BE2C (cell line): Measurements from ENCODE around the gene TNNI2.

Source experiments
- DNase-seq: peaks from one replicate; pipeline ENCODE4 v3.0.0-alpha.2; 2020
- H3K27me3 ChIP-seq: fragments of 250-450 bp; sonication (Bioruptor Pico); 2 replicates; pipeline ENCODE4 v1.5.1; 2020; ENCODE audit warnings: mild to moderate bottlenecking
- H3K36me3 ChIP-seq: fragments of 250-450 bp; sonication (Bioruptor Pico); 2 replicates; pipeline ENCODE4 v1.5.1; 2020; ENCODE audit warnings: mild to moderate bottlenecking
- H3K4me1 ChIP-seq: fragments of 250-450 bp; sonication (Bioruptor Pico); 2 replicates; pipeline ENCODE4 v1.5.1; 2020
- H3K4me3 ChIP-seq: 2 replicates; pipeline ENCODE4 v1.5.1; 2011; ENCODE audit warnings: low read depth, low read length
- H3K9me3 ChIP-seq: fragments of 250-450 bp; sonication (Bioruptor Pico); 2 replicates; pipeline ENCODE4 v1.5.1; 2020
- TF ChIP-seq, protein P1 (sequence below): IDR thresholded peaks from 2 replicates; pipeline ENCODE4 v1.5.1; 2012; ENCODE audit warnings: mild to moderate bottlenecking, low read depth, low read length

Gene TNNI2

DNA sequence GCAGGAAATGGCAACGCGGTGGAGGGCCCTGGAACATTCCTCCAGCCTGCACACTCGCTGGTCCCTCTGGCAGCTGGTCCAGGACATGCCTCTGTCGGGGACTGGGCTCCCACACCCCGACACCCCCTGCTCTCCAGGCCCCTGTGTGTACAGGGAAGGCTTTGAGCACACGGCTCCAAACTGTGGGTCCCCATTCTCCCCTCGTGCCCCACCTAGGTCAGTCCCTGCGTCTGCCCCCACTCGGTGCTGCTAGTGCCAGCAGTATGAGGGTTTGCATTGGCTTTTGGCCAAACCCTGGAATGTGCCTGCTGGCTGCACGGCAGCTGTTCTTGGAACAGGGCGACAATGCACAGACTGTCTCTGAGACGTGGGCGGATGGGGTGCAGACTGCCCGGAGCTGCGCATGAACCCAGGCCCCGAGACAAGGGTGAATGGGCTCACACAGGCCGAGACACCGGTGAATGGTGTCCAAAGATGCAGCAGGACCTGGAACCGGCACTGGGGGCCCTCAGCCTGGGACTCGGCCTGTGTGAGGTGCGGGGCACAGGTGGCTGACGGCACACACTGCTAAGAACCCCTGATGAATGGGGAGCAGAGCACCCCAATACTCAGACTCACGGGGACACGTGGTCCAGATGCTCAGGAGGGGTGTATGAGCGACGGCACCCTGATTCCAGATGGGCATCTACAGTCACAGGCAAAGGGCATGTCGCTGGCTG, 11.5 kb upstream of the TNNI2 start:
- Histone ChIP-seq H3K9me3 (no peaks in the 10 kb centered on the region), H3K27me3 (no peaks in the 10 kb centered on the region; the same call in 1 of the 2 replicates), H3K36me3 (no peaks in the 10 kb centered on the region), H3K4me1 (peaks cover 10% of the 10 kb centered on the region), H3K4me3 (no peak overlapping the region)
- peak; percentile 73 for DNase-seq
- TF ChIP-seq, protein P1, sequence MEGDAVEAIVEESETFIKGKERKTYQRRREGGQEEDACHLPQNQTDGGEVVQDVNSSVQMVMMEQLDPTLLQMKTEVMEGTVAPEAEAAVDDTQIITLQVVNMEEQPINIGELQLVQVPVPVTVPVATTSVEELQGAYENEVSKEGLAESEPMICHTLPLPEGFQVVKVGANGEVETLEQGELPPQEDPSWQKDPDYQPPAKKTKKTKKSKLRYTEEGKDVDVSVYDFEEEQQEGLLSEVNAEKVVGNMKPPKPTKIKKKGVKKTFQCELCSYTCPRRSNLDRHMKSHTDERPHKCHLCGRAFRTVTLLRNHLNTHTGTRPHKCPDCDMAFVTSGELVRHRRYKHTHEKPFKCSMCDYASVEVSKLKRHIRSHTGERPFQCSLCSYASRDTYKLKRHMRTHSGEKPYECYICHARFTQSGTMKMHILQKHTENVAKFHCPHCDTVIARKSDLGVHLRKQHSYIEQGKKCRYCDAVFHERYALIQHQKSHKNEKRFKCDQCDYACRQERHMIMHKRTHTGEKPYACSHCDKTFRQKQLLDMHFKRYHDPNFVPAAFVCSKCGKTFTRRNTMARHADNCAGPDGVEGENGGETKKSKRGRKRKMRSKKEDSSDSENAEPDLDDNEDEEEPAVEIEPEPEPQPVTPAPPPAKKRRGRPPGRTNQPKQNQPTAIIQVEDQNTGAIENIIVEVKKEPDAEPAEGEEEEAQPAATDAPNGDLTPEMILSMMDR: no peak

DNA sequence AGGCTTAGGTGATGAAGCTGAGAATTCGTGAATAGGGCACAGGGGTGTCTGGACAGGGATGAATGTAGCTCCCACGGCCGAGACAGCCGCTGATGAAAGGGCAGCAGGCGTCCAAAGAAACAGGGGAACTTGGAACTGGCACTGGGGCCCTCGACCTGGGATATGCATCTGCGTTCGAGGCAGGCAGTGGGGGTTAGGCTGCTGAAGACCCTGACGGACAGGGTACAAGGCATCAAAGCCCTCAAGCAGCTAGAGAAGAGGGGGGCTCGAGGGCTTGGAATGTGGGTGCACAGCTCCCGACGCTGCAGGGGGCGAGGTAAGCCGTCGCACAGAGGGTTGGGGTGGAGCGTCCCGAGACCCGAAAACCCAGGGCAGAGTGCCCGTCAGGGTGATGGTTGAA, 10.8 kb upstream of the TNNI2 start:
- no peak for DNase-seq
- Histone ChIP-seq H3K9me3 (no peaks in the 10 kb centered on the region), H3K36me3 (no peaks in the 10 kb centered on the region), H3K4me3 (no peak overlapping the region), H3K27me3 (no peaks in the 10 kb centered on the region; the same call in 1 of the 2 replicates), H3K4me1 (peaks cover 10% of the 10 kb centered on the region)
- TF ChIP-seq, protein P1: no peak

DNA sequence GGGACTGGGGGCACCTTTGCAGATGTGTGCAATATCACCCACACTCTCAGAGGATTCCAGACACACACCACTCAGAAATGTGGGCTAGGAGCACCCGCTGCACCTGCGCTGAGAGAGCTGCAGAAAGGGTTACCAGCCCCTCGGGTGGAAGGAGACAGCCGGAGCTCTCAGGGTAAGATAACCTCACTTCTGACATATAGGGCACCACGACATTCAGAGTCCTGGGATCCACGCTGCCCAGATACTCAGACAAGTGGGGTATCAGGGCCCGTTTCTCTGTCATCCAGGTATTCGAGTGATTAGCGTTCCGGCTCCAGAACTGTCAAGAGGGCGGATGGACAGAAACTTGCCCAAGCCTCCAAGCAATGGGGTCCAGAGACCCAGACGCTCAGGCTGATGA, 10.2 kb upstream of the TNNI2 start:
- Histone ChIP-seq H3K4me1 (peaks cover 10% of the 10 kb centered on the region), H3K4me3 (no peak overlapping the region), H3K9me3 (no peaks in the 10 kb centered on the region), H3K36me3 (no peaks in the 10 kb centered on the region), H3K27me3 (no peaks in the 10 kb centered on the region; the same call in 1 of the 2 replicates)
- DNase-seq: no peak
- TF ChIP-seq, protein P1: no peak

DNA sequence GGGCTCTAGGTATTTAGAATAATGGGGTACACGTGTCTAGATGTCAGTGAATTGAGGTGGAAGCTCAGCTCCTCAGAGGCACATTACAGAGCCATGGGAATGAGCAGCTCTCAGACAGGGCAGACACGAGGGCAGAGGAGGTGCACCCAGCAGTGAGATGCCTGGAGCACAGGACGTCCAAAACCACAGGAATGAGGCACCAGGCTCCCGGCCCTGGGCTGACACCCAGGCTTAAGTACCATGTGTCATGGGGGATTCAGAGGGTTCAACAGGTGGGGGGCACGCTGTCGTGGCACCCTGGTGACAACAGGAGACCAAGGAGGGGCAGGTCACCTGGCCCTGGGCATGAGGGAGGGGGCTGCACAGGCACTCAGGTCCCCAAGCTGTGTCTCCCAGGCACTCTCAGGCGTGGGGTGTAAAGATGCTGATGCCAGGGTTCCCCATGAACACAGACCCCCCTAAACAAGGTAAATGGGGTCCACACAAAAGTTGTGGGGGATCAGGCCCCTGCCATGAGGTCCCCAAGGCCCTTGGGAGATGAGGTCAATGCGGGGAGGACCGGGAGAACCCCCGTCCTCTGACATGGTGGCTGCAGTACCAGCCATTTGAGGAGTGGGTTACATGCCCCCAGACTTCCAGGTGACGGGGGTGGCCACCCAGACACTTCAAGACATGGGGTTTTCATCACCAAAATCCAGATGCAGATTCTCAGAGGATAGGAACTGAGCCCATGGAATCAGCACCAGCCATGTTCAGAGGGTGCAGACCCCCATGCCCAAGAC, 9.6 kb upstream of the TNNI2 start:
- Histone ChIP-seq H3K4me1 (peaks cover 10% of the 10 kb centered on the region), H3K27me3 (no peaks in the 10 kb centered on the region; the same call in 1 of the 2 replicates), H3K9me3 (no peaks in the 10 kb centered on the region), H3K36me3 (no peaks in the 10 kb centered on the region), H3K4me3 (no peak overlapping the region)
- TF ChIP-seq, protein P1: no peak
- no peak for DNase-seq

DNA sequence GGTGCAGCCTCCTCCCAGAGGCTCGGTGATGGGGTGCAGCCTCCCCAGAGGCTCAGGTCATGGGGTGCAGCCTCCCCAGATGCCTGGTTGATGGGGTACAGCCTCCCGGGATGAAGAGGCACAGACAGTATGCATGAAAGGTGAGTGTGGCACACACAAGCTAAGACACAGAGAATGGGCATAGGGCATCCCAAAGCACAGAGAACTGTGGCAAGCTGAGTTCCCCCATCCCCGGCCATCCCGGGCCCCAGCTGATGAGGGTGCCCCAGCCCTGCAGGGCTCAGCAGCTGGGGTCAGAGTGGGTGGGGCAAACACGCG, 8.8 kb upstream of the TNNI2 start:
- Histone ChIP-seq H3K27me3 (no peaks in the 10 kb centered on the region; the same call in 1 of the 2 replicates), H3K4me1 (peaks cover 10% of the 10 kb centered on the region), H3K9me3 (no peaks in the 10 kb centered on the region), H3K36me3 (no peaks in the 10 kb centered on the region), H3K4me3 (no peak overlapping the region)
- TF ChIP-seq, protein P1: no peak
- DNase-seq: no peak
